ENCODE data around the gene ZBTB7B.

- TF ChIP-seq POLR2A (IDR thresholded peaks at IDR 0.05) (no peak), CTCF (IDR thresholded peaks at IDR 0.05) (no peak)
Measured at GRCh38 chr1:155064832-155065429, 62.3 kb downstream of the ZBTB7B start.

Measured in tibial nerve (tissue), 3 donors.